GM18951 (cell line): ENCODE results near the gene RPS6KB2.
A peak's percentile ranks its signal among the peaks of the same experiment; 100 is the strongest.

Source experiments
- POLR2A ChIP-seq: IDR thresholded peaks from 4 replicates; pipeline ENCODE4 v1.6.1; 2011; ENCODE audit warnings: mild to moderate bottlenecking; ENCODE audit not compliant: insufficient read length, insufficient read depth; ENCODE audit errors: extremely low read depth
- in situ Hi-C: fragments of 300-500 bp; cut with MboI; formaldehyde crosslinking; loops from one replicate; pipeline ENCODE4 v1.12.0; 2022; ENCODE audit warnings: low sequenced_read_pairs, mixed read lengths, inconsistent platforms; ENCODE audit not compliant: unreplicated experiment

Gene RPS6KB2

DNA sequence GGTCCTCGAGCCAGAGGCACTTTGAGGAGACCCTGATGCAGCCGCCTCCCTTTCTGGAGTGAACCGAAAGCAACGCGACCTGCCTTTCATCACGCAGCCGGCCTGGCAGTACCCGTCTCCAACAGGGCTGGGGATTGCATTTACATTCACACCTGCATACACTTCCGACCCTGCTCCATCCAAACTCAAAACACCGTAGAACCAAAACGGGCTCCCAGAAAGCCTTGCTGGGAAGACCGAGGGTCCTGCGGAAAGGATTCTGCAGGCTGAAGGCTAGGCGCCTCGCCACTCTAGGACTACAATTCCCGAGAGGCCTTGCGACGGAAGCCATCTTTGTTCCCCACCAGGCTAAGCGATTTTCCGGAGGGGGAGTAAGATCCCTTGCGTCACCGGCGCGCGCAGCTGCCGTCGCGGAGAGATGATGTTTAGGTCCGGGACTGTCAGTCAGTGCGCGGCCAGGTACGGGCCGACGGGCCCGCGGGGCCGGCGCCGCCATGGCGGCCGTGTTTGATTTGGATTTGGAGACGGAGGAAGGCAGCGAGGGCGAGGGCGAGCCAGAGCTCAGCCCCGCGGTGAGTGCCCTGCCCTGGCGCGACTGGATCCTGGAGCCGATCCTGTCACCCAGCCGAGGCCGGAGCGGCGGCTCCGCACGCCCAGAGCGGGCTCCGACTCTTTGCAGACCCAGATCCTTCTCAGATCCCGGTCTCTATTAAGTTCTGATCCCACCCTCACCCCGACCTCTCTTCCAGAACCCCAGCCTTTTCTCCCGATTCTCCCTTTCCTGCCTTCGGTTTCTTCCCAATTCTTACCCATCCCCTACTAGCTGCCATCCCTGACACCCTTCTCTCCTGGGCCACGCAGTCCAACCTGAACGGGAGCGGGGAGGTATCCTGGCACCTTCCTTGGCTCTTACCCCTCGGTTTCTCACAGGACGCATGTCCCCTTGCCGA lies at the start of gene RPS6KB2:
Gene RPS6KB2, plus strand, starts transcription at position 443 of the 950 bp plus-strand sequence. Its CDS starts 52 bp downstream, at position 495.
- in situ Hi-C loops: no loop called here
- TF ChIP-seq POLR2A: peak; percentile 94

DNA sequence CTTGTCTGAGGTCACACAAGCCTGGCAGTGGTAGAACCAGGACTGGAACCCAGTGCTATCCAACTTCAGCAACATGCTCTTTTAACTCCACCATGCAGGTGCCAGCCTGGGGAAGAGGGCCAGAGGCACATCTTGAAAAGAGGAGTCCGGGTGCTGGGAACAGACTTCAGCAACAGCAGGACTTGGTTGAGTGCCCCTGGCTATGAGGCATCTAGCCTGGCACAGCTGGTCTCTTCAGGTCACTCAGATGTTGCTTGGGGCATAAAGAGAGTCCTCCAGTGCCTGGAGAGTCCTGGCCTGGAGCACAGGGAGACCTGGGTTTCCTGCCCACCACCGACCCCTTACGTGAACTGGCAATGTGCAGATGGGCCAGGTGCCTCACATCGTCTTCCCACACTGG lies 49.8 kb upstream of the RPS6KB2 start:
- in situ Hi-C loops: no loop called here
- no peak for TF ChIP-seq POLR2A

- in situ Hi-C loops: loop anchor here (10.0 kb wide), 1 partner anchor 115 kb away; the partner anchor contains the start of gene GRK2
- TF ChIP-seq POLR2A: no peak
These were observed 48.9 kb upstream of the RPS6KB2 start for GRCh38 chr11:67379061-67380058.

- no peak for TF ChIP-seq POLR2A
- in situ Hi-C loops: loop anchor here (10.0 kb wide), 1 partner anchor 117 kb away; the partner anchor contains the start of gene GRK2
These were observed 46.9 kb upstream of the RPS6KB2 start for GRCh38 chr11:67381244-67381972.

- in situ Hi-C loops: loop anchor here (10.0 kb wide), 1 partner anchor 118 kb away; the partner anchor contains the start of gene GRK2
- no peak for TF ChIP-seq POLR2A
These were observed 45.8 kb upstream of the RPS6KB2 start for GRCh38 chr11:67382276-67383136.

DNA sequence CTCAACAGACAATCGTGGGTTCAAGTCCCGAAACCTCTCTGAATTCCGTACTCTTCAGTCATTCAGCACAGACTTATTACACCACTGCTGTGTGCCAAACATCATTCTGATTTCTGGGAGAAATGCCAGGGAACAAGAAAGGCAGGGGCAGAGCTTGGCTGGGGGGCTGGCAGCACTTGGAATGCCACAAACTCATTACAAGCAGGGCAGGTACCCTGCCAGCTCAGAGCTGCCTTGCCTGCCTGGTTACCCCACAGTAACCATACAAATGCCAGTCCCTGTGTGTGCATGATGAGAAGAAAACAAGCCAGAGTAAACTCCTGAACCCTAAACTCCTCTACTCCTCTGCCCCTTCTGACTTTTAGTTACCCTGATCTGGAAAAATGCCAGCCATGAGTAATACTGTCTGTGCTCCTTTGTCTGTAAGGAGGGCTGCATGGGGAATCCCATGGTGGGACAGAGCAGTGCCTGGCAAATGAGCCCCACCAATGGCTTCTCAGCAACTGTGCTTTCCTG lies 43.4 kb upstream of the RPS6KB2 start:
- in situ Hi-C loops: loop anchor here (10.0 kb wide), 1 partner anchor 120 kb away; the partner anchor contains the start of gene GRK2

DNA sequence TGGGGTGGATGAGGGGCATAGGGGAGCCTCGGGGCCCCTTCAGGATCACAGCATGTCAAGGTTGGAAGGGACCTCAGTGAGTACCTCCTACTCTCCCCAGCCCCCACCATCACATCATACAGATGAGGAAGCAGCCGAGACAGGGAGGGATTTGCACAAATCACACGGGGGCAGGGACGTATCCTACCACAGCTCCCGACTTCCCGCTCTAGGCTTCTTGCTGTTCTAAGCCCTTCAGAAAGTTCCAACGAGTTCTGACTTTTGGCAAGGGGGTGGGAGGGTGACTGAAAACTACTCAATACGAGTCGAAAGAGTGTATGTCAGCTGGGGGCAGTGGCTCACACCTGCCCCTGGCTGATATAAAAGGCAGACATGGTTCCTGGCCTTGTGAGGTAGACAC lies 41.2 kb upstream of the RPS6KB2 start:
- no peak for TF ChIP-seq POLR2A
- in situ Hi-C loops: loop anchor here (10.0 kb wide), 1 partner anchor 122 kb away; the partner anchor contains the start of gene GRK2

More for the DNA sequence above, 43.4 kb upstream of the RPS6KB2 start:
- TF ChIP-seq POLR2A: no peak

DNA sequence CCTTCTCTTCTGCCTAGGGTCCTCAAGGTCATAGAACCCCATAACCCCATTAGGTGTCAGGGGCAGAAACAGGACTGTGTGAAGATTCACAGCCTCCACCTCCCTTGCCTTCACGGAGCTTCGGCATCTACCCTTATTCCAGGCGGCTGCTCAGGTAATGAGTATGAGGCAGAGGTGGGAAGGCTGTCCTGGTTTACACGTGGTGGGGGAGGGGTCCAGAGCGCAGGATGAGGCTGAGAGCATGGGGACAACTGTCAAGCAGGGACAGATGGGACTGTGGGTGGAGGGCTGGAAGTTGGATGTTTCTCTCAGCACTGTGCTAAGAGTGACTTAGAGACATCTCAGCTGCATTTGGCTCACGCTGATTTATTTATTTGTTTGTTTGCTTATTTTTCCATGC lies 40.8 kb upstream of the RPS6KB2 start:
- in situ Hi-C loops: loop anchor here (10.0 kb wide), 1 partner anchor 123 kb away; the partner anchor contains the start of gene GRK2
- no peak for TF ChIP-seq POLR2A

- in situ Hi-C loops: loop anchor here (10.0 kb wide), 1 partner anchor 125 kb away; the partner anchor contains the start of gene GRK2
- no peak for TF ChIP-seq POLR2A
These were observed 38.8 kb upstream of the RPS6KB2 start for GRCh38 chr11:67389477-67389876.

DNA sequence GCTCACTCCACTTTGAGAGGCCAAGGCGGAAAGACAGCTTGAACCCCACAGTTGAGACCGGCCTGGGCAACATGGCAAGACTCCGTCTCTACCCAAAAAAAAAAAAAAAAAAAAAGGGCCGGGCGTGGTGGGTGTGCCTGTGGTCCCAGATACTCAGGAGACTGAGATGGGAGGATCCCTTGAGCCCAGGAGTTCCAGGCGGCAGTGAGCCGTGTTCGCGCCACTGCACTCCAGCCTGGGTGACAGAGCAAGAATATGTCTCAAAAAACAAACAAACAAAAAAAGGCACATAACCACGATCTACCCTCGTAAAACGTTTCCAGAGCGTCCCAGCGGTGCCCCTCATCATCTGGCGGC lies 37.4 kb upstream of the RPS6KB2 start:
- no peak for TF ChIP-seq POLR2A
- in situ Hi-C loops: no loop called here
